ENCODE measurements around the gene ZBTB43. TPM values are rescaled to one million over a fixed set of nuclear protein-coding genes. Genes with fewer than 3 reads are reported as not detected.

The ZBTB43 gene
- total and polyA plus RNA-seq, 2 of the 4 experiments (the other 2 are of a cell fraction): 4.5 to 15.1 TPM

DNA sequence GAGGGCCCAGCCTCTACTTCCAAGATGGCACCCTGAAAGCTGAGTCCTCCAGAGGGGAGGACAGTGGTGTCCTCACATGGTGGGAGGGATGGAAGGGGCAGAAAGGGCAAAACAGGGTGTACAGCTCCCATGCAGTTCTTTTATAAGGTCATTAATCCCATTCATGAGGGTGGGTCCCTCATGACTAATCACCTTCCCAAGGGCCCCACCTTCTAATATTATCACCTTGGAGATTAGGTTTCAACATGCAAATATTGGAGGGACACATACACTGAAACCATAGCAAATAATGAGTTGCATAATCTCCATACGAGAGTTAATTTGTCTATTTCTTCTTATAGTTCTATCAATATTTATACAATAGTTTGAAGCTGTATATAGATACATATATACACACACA, 5.8 kb upstream of the ZBTB43 start:
- H3K36me3 ChIP-seq (ENCODE audit: control insufficient read depth, insufficient read depth, low read length): no peaks in the 10 kb centered on the region
- no peak overlapping the region for H2AFZ ChIP-seq (replicated peaks; ENCODE audit: low read length, poor library complexity)
- no peak overlapping the region for H3K14ac ChIP-seq (replicated peaks; ENCODE audit: low read depth, low read length)
- no peak overlapping the region for H2BK5ac ChIP-seq (ENCODE audit: low read depth, low read length, poor library complexity, severe bottlenecking)
- no peak overlapping the region for H2BK20ac ChIP-seq (ENCODE audit: low read depth, low read length)
- dilution Hi-C loops (cut with HindIII; ENCODE audit: low sequenced_read_pairs, unreplicated experiment): no loop called here
- H2AK5ac ChIP-seq (ENCODE audit: low read depth, low read length): no peak overlapping the region
- no peak overlapping the region for H3K23ac ChIP-seq (ENCODE audit: low read depth, low read length)
- no peak overlapping the region for H4K5ac ChIP-seq (ENCODE audit: low read depth, low read length)
- intact Hi-C loops (cut with micrococcal nuclease): no loop called here
- H4K8ac ChIP-seq (ENCODE audit: low read depth in 2 of 2, low read length in 2 of 2): no peak overlapping the region
- H3K79me1 ChIP-seq (ENCODE audit: low read depth in 1 of 2, low read length in 2 of 2): no peaks in the 10 kb centered on the region
- no peak overlapping the region for H3K18ac ChIP-seq (ENCODE audit: low read depth, low read length)
- H3K56ac ChIP-seq (ENCODE audit: extremely low read depth, insufficient read depth, low read length): no peak overlapping the region
- H3K9me1 ChIP-seq (ENCODE audit: insufficient read depth, low read length): no peaks in the 10 kb centered on the region; the same call in 1 of the 2 replicates
- no peaks in the 10 kb centered on the region for H3K27me3 ChIP-seq (ENCODE audit: control insufficient read depth, insufficient read depth, low read length)
- no CpG with 5 or more reads among the region's 1 CpG for WGBS, 2 experiments (ENCODE audit: extremely low coverage in 2 of 2, insufficient read length in 1 of 2)
- in situ Hi-C loops (cut with MboI; ENCODE audit: low sequenced_read_pairs): no loop called here
- H4K91ac ChIP-seq (ENCODE audit: insufficient read depth, low read depth, low read length): no peak overlapping the region
- H3K9ac ChIP-seq (ENCODE audit: low read depth, low read length): no peak overlapping the region
- H3K4ac ChIP-seq (ENCODE audit: low read depth, low read length): no peak overlapping the region
- BruUV-seq (replicated peaks): no TSS peak
- no peaks in the 10 kb centered on the region for H3K9me3 ChIP-seq (ENCODE audit: control insufficient read depth, insufficient read depth, low read length)
- DNase-seq (no peak), ATAC-seq (ENCODE audit: low read depth) (no peak)
- no peak overlapping the region for H2BK120ac ChIP-seq (ENCODE audit: low read depth, low read length)
- no peak overlapping the region for H2AK9ac ChIP-seq (replicated peaks; ENCODE audit: low read depth, low read length, poor library complexity)
- no peak overlapping the region for H2BK15ac ChIP-seq (ENCODE audit: low read depth, low read length)
- H3K4me1 ChIP-seq (ENCODE audit: control insufficient read depth, insufficient read depth, low read length): no peaks in the 10 kb centered on the region
- ChIA-PET CTCF (no interaction called here), POLR2A (ENCODE audit: unreplicated experiment) (no interaction called here)
- TF ChIP-seq NFE2L2 (IDR thresholded peaks at IDR 0.05; ENCODE audit: low read depth, low read length) (no peak), CEBPB (IDR thresholded peaks at IDR 0.05; ENCODE audit: low read depth, low read length) (no peak), ELK1 (IDR thresholded peaks at IDR 0.05; ENCODE audit: borderline replicate concordance, low read depth, low read length) (no peak), RAD21 (IDR thresholded peaks at IDR 0.05; ENCODE audit: low read length) (no peak), FOS (IDR thresholded peaks at IDR 0.05; ENCODE audit: low read depth, low read length) (no peak), POLR2A (IDR thresholded peaks at IDR 0.05; ENCODE audit: low read depth, low read length) (no peak), RCOR1 (IDR thresholded peaks at IDR 0.05; ENCODE audit: insufficient replicate concordance, low read length) (no peak)
- TF ChIP-seq, protein P1, sequence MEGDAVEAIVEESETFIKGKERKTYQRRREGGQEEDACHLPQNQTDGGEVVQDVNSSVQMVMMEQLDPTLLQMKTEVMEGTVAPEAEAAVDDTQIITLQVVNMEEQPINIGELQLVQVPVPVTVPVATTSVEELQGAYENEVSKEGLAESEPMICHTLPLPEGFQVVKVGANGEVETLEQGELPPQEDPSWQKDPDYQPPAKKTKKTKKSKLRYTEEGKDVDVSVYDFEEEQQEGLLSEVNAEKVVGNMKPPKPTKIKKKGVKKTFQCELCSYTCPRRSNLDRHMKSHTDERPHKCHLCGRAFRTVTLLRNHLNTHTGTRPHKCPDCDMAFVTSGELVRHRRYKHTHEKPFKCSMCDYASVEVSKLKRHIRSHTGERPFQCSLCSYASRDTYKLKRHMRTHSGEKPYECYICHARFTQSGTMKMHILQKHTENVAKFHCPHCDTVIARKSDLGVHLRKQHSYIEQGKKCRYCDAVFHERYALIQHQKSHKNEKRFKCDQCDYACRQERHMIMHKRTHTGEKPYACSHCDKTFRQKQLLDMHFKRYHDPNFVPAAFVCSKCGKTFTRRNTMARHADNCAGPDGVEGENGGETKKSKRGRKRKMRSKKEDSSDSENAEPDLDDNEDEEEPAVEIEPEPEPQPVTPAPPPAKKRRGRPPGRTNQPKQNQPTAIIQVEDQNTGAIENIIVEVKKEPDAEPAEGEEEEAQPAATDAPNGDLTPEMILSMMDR (conservative IDR thresholded peaks at IDR 0.05; ENCODE audit: low read depth, low read length): no peak
- no peak overlapping the region for H3K27ac ChIP-seq (ENCODE audit: insufficient read depth, low read length)
- H4K20me1 ChIP-seq (ENCODE audit: insufficient read depth, low read length): no peaks in the 10 kb centered on the region
- no peak overlapping the region for H3K4me2 ChIP-seq (ENCODE audit: low read depth, low read length)
- no peak overlapping the region for H3K4me3 ChIP-seq (ENCODE audit: insufficient read depth, low read depth, low read length)

Measured in IMR-90 (cell line).